ENCODE results near the gene SLC18A2.

SLC18A2 gene

DNA sequence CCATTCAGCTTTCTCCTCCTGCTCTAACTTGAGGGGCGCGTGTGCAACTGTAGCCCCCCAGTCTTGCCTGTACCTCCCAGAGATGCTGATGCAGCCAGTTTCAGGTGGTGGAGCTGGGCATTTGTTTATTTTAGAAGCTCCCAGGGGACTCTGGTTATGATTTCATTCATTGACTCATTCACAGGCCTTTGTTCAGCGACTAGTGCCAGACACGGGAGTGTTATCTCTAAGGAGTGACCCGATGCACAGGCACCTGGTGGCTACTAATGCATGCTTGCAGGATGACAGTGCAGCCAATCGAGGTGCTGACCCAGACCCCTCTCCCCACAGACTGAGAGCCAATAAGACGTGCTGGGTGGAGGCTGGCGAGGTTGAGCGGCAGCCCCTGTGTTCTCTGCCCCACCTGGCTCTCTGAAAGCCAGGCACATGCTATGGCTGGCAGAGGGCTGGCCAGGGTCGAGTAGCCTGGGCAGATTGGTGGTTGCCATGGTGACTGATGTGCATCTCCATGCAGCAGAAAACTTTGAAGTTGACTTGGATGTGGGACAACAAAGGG, 19.7 kb upstream of the SLC18A2 start:
- no peaks in the 10 kb centered on the region for H3K36me3 ChIP-seq (ENCODE audit: control insufficient read depth in 1 of 2, insufficient read depth in 2 of 2, low read depth in 1 of 2, low read length in 2 of 2)
- H3K9me3 ChIP-seq (ENCODE audit: control insufficient read depth, low read length) = no peaks in the 10 kb centered on the region
- no peak overlapping the region for H3K18ac ChIP-seq (ENCODE audit: low read depth in 1 of 2, low read length in 2 of 2)
- no peak overlapping the region for H3K4me3 ChIP-seq (ENCODE audit: insufficient read depth in 1 of 2, low read depth in 1 of 2, low read length in 2 of 2)
- H3K9ac ChIP-seq (ENCODE audit: low read length) = no peak overlapping the region
- no peaks in the 10 kb centered on the region for H3K79me1 ChIP-seq (replicated peaks; ENCODE audit: low read length, poor library complexity, severe bottlenecking)
- WGBS = 33% methylated on average over 10 of the region's 10 CpGs
- H2AFZ ChIP-seq (ENCODE audit: low read depth, low read length) = no peak overlapping the region
- H2BK120ac ChIP-seq (ENCODE audit: low read depth, low read length) = no peak overlapping the region
- H3K27me3 ChIP-seq (ENCODE audit: control insufficient read depth in 1 of 2, insufficient read depth in 1 of 2, low read length in 2 of 2) = peaks cover 39 to 86% of the 10 kb centered on the region in 2 experiments
- H3K14ac ChIP-seq (ENCODE audit: low read length in 2 of 2) = no peak overlapping the region
- H2BK15ac ChIP-seq (ENCODE audit: low read depth, poor library complexity, severe bottlenecking) = no peak overlapping the region
- H3K4ac ChIP-seq (ENCODE audit: low read depth in 1 of 2, low read length in 2 of 2) = no peak overlapping the region
- no peak for DNase-seq
- H4K91ac ChIP-seq (ENCODE audit: low read length) = no peak overlapping the region
- H3K27ac ChIP-seq (ENCODE audit: low read length, poor library complexity, severe bottlenecking) = no peak overlapping the region
- H3K4me1 ChIP-seq (ENCODE audit: control insufficient read depth, insufficient read depth, low read depth, low read length) = peaks cover 15% of the 10 kb centered on the region
- H2BK5ac ChIP-seq (ENCODE audit: low read depth, low read length, poor library complexity, severe bottlenecking) = no peak overlapping the region
- no peak overlapping the region for H2BK12ac ChIP-seq (ENCODE audit: low read length in 2 of 2)
- H2AK5ac ChIP-seq (ENCODE audit: low read length, severe bottlenecking) = no peak overlapping the region
- no peak overlapping the region for H3K23ac ChIP-seq (ENCODE audit: low read length in 2 of 2)
- H3K4me2 ChIP-seq (ENCODE audit: low read length, poor library complexity, severe bottlenecking) = no peak overlapping the region
- no peak overlapping the region for H4K8ac ChIP-seq (ENCODE audit: low read length)

DNA sequence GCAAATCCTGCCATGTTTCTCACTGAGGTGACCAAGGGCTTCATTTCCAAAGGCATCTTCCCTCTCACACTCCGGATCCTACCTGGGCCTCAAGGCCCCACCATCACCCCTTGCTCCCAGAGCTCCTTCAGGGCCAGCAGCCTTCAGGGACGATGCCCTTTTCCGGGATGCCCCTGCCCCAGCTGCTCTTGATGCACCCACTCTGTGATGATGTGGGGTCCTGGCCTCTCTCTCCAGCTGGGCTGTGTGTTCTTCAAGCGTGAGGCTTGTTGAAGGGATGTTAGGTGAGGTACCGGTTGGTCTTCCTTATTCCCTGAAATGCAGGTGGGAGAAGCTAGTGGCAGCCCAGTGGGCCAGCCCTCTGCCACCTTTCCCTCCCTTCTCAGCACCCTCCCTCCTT, 18.4 kb upstream of the SLC18A2 start:
- Histone ChIP-seq H3K79me1 (replicated peaks; ENCODE audit: low read length, poor library complexity, severe bottlenecking) (no peaks in the 10 kb centered on the region), H4K91ac (ENCODE audit: low read length) (no peak overlapping the region), H3K18ac (ENCODE audit: low read depth in 1 of 2, low read length in 2 of 2) (no peak overlapping the region), H3K4ac (ENCODE audit: low read depth in 1 of 2, low read length in 2 of 2) (no peak overlapping the region), H3K36me3 (ENCODE audit: control insufficient read depth in 1 of 2, insufficient read depth in 2 of 2, low read depth in 1 of 2, low read length in 2 of 2) (no peaks in the 10 kb centered on the region), H2BK5ac (ENCODE audit: low read depth, low read length, poor library complexity, severe bottlenecking) (no peak overlapping the region), H3K27me3 (ENCODE audit: control insufficient read depth in 1 of 2, insufficient read depth in 1 of 2, low read length in 2 of 2) (peaks cover 43 to 87% of the 10 kb centered on the region in 2 experiments), H3K4me1 (ENCODE audit: control insufficient read depth, insufficient read depth, low read depth, low read length) (peaks cover 4% of the 10 kb centered on the region), H2AFZ (ENCODE audit: low read depth, low read length) (no peak overlapping the region), H3K14ac (ENCODE audit: low read length in 2 of 2) (no peak overlapping the region), H4K8ac (ENCODE audit: low read length) (no peak overlapping the region), H3K9me3 (ENCODE audit: control insufficient read depth, low read length) (no peaks in the 10 kb centered on the region), H2AK5ac (ENCODE audit: low read length, severe bottlenecking) (no peak overlapping the region), H2BK120ac (ENCODE audit: low read depth, low read length) (no peak overlapping the region), H3K9ac (ENCODE audit: low read length) (no peak overlapping the region), H3K23ac (ENCODE audit: low read length in 2 of 2) (no peak overlapping the region), H3K27ac (ENCODE audit: low read length, poor library complexity, severe bottlenecking) (no peak overlapping the region), H2BK12ac (ENCODE audit: low read length in 2 of 2) (no peak overlapping the region), H2BK15ac (ENCODE audit: low read depth, poor library complexity, severe bottlenecking) (no peak overlapping the region), H3K4me3 (ENCODE audit: insufficient read depth in 1 of 2, low read depth in 1 of 2, low read length in 2 of 2) (no peak overlapping the region), H3K4me2 (ENCODE audit: low read length, poor library complexity, severe bottlenecking) (no peak overlapping the region)
- WGBS = 90% methylated on average over 3 of the region's 5 CpGs
- DNase-seq = no peak

DNA sequence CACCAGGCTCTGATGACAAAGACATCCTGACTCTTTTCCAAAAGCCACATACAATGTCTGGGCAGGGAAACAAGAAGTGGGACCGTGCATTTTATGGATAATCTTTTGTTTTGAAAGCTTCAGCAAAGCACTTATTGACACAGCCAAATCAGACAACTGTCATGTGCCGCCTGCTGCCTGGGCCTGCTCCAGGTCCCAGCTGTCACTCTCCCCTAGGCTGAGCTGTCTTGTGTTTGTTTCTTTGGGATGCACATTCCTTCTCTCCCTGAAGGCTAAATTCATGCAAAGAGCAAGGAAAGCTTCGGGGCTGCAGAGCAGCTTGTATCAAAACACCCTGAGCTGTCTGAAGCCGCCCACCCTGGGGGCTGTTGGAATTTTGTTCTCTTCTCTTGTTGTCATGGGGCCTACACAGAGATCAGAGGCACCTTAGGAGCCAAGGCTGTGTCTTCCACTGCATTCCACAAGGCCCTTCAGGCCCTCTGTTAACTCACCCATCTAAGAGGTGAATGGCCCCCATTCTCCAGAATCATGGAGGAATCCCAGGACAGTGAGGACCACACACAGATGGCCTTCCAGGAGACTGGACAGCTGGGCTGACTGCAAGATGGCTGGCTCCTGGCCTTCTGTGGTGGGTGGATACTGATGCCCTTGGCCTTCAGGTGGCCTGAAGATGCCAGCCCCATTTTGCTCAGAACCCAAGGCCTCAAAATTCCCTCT, 17.8 kb upstream of the SLC18A2 start:
- Histone ChIP-seq H4K8ac (ENCODE audit: low read length) (no peak overlapping the region), H3K27ac (ENCODE audit: low read length, poor library complexity, severe bottlenecking) (no peak overlapping the region), H3K79me1 (replicated peaks; ENCODE audit: low read length, poor library complexity, severe bottlenecking) (no peaks in the 10 kb centered on the region), H2BK5ac (ENCODE audit: low read depth, low read length, poor library complexity, severe bottlenecking) (no peak overlapping the region), H3K14ac (ENCODE audit: low read length in 2 of 2) (no peak overlapping the region), H3K4me2 (ENCODE audit: low read length, poor library complexity, severe bottlenecking) (no peak overlapping the region), H3K36me3 (ENCODE audit: control insufficient read depth in 1 of 2, insufficient read depth in 2 of 2, low read depth in 1 of 2, low read length in 2 of 2) (no peaks in the 10 kb centered on the region), H3K9ac (ENCODE audit: low read length) (no peak overlapping the region), H3K18ac (ENCODE audit: low read depth in 1 of 2, low read length in 2 of 2) (no peak overlapping the region), H4K91ac (ENCODE audit: low read length) (no peak overlapping the region), H3K9me3 (ENCODE audit: control insufficient read depth, low read length) (no peaks in the 10 kb centered on the region), H2BK120ac (ENCODE audit: low read depth, low read length) (no peak overlapping the region), H3K27me3 (ENCODE audit: control insufficient read depth in 1 of 2, insufficient read depth in 1 of 2, low read length in 2 of 2) (peaks cover 44 to 87% of the 10 kb centered on the region in 2 experiments), H3K4me1 (ENCODE audit: control insufficient read depth, insufficient read depth, low read depth, low read length) (peaks cover 4% of the 10 kb centered on the region), H2AK5ac (ENCODE audit: low read length, severe bottlenecking) (no peak overlapping the region), H3K23ac (ENCODE audit: low read length in 2 of 2) (no peak overlapping the region), H2BK12ac (ENCODE audit: low read length in 2 of 2) (no peak overlapping the region), H3K4me3 (ENCODE audit: insufficient read depth in 1 of 2, low read depth in 1 of 2, low read length in 2 of 2) (no peak overlapping the region), H2BK15ac (ENCODE audit: low read depth, poor library complexity, severe bottlenecking) (no peak overlapping the region), H3K4ac (ENCODE audit: low read depth in 1 of 2, low read length in 2 of 2) (no peak overlapping the region), H2AFZ (ENCODE audit: low read depth, low read length) (no peak overlapping the region)
- 83% methylated on average over 4 of the region's 4 CpGs for whole genome bisulfite sequencing
- DNase-seq = no peak

DNA sequence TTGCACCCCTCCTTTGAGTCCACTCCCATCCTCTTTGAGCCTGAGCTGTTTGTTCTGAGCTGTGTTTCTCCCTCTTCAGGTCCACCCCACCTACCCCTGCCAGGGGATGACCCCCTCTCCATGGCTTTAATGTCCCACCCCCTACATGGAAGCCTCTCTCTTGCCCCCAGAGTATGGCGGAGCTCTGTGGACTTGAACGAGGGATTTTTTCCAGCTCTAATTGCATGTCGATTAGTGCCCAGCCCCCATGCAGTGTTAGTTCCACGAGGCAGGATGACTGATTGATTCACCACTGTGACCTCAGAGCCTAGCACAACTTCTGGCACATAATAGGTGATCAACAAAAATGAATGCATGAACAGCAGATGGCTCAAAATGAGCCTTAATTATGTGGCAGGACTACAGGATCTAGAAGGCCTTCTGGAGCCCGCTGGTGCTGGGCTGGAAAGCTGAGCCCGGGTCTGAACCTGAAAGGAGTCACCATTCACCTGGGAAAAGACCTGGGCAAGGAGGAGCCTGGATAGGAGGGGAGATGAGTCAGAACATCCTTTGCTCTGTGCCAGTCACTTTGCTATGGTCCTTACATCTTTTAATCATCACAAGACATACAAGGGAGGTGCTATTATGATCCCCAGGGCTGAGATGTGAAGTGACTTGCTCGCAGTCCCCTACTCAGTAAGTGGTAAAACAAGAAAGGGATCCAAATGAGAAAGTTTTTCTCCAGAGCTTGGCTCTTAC, 17.1 kb upstream of the SLC18A2 start:
- H3K9ac ChIP-seq (ENCODE audit: low read length) = no peak overlapping the region
- no peak overlapping the region for H3K18ac ChIP-seq (ENCODE audit: low read depth in 1 of 2, low read length in 2 of 2)
- no peak overlapping the region for H3K4me3 ChIP-seq (ENCODE audit: insufficient read depth in 1 of 2, low read depth in 1 of 2, low read length in 2 of 2)
- no peak overlapping the region for H3K4ac ChIP-seq (ENCODE audit: low read depth in 1 of 2, low read length in 2 of 2)
- H3K79me1 ChIP-seq (replicated peaks; ENCODE audit: low read length, poor library complexity, severe bottlenecking) = no peaks in the 10 kb centered on the region
- H3K27ac ChIP-seq (ENCODE audit: low read length, poor library complexity, severe bottlenecking) = no peak overlapping the region
- H3K4me2 ChIP-seq (ENCODE audit: low read length, poor library complexity, severe bottlenecking) = no peak overlapping the region
- no peaks in the 10 kb centered on the region for H3K36me3 ChIP-seq (ENCODE audit: control insufficient read depth in 1 of 2, insufficient read depth in 2 of 2, low read depth in 1 of 2, low read length in 2 of 2)
- H2BK5ac ChIP-seq (ENCODE audit: low read depth, low read length, poor library complexity, severe bottlenecking) = no peak overlapping the region
- 73% methylated on average over 7 of the region's 7 CpGs for WGBS
- no peak overlapping the region for H2BK15ac ChIP-seq (ENCODE audit: low read depth, poor library complexity, severe bottlenecking)
- H2AFZ ChIP-seq (ENCODE audit: low read depth, low read length) = no peak overlapping the region
- no peak overlapping the region for H3K23ac ChIP-seq (ENCODE audit: low read length in 2 of 2)
- peaks cover 4% of the 10 kb centered on the region for H3K4me1 ChIP-seq (ENCODE audit: control insufficient read depth, insufficient read depth, low read depth, low read length)
- no peak overlapping the region for H4K91ac ChIP-seq (ENCODE audit: low read length)
- peaks cover 46 to 89% of the 10 kb centered on the region in 2 experiments for H3K27me3 ChIP-seq (ENCODE audit: control insufficient read depth in 1 of 2, insufficient read depth in 1 of 2, low read length in 2 of 2)
- DNase-seq = no peak
- no peak overlapping the region for H2BK120ac ChIP-seq (ENCODE audit: low read depth, low read length)
- H3K14ac ChIP-seq (ENCODE audit: low read length in 2 of 2) = no peak overlapping the region
- H3K9me3 ChIP-seq (ENCODE audit: control insufficient read depth, low read length) = no peaks in the 10 kb centered on the region
- no peak overlapping the region for H2AK5ac ChIP-seq (ENCODE audit: low read length, severe bottlenecking)
- H2BK12ac ChIP-seq (ENCODE audit: low read length in 2 of 2) = no peak overlapping the region
- H4K8ac ChIP-seq (ENCODE audit: low read length) = no peak overlapping the region
